PC-3 (cell line): ENCODE data around the gene SYT15. TPM values are rescaled to one million over a fixed set of nuclear protein-coding genes. Genes with fewer than 3 reads are reported as not detected.

Source experiments
- ATAC-seq: fragments of 200-7000 bp; cut with Tn5 transposase; 2 replicates; pipeline ENCODE4 v1.9.1; 2020; ENCODE audit warnings: mild to moderate bottlenecking, moderate library complexity
- BruUV-seq: library from RNA; stranded (reverse); fragments of 400-500 nt; replicated peaks from 2 replicates; lab custom pipeline; 2021; lab: Mats Ljungman, UMichigan
- CTCF ChIA-PET: fragments of 300-600 bp; sonication (Branson Sonifier 250); formaldehyde crosslinking; loops from one replicate; lab custom pipeline; 2022; ENCODE audit warnings: antibody characterized with exemption; lab: Charles Lee
- POLR2A ChIA-PET: fragments of 300-600 bp; sonication (Branson Sonifier 250); formaldehyde crosslinking; loops from one replicate; lab custom pipeline; 2022; ENCODE audit warnings: antibody characterized with exemption; ENCODE audit not compliant: unreplicated experiment; lab: Charles Lee
- DNase-seq: peaks from one replicate; pipeline ENCODE4 v3.0.0-alpha.2; 2015
- H2AFZ ChIP-seq: fragments of 300-600 bp; sonication (generic); 2 replicates; pipeline ENCODE4 v1.6.0; 2016; ENCODE audit warnings: antibody characterized with exemption, low read length
- H3F3A ChIP-seq: fragments of 300-600 bp; sonication (generic); one replicate; pipeline ENCODE4 v1.6.0; 2017; ENCODE audit warnings: antibody characterized with exemption, low read length, control low read depth, mild to moderate bottlenecking; ENCODE audit not compliant: unreplicated experiment
- H3K27ac ChIP-seq: fragments of 300-600 bp; sonication (generic); 2 replicates; pipeline ENCODE4 v1.5.1; 2016; ENCODE audit warnings: mild to moderate bottlenecking, low read length
- H3K27me3 ChIP-seq: fragments of 300-600 bp; sonication (generic); 2 replicates; pipeline ENCODE4 v1.6.1; 2016; ENCODE audit warnings: low read length, mixed read lengths
- H3K36me3 ChIP-seq: fragments of 300-600 bp; sonication (generic); 2 replicates; pipeline ENCODE4 v1.6.1; 2016; ENCODE audit warnings: low read depth, mixed run types, low read length, mixed read lengths
- H3K4me1 ChIP-seq: fragments of 300-600 bp; sonication (generic); 2 replicates; pipeline ENCODE4 v1.5.1; 2016; ENCODE audit warnings: low read length; ENCODE audit not compliant: insufficient read depth
- H3K4me2 ChIP-seq: fragments of 300-600 bp; sonication (generic); 2 replicates; pipeline ENCODE4 v1.6.0; 2016; ENCODE audit warnings: low read length
- H3K4me3 ChIP-seq: fragments of 300-600 bp; sonication (generic); 2 replicates; pipeline ENCODE4 v1.5.1; 2016; ENCODE audit warnings: mild to moderate bottlenecking, low read length, mixed read lengths
- H3K79me2 ChIP-seq: fragments of 300-600 bp; sonication (generic); 2 replicates; pipeline ENCODE4 v1.6.1; 2017; ENCODE audit warnings: low read length, mixed read lengths
- H3K9ac ChIP-seq: fragments of 300-600 bp; sonication (generic); 2 replicates; pipeline ENCODE4 v1.6.0; 2016; ENCODE audit warnings: mild to moderate bottlenecking, low read length
- H3K9me2 ChIP-seq: fragments of 300-600 bp; sonication (generic); replicated peaks from 2 replicates; pipeline ENCODE4 v1.6.1; 2016; ENCODE audit warnings: mixed run types, low read length, mixed read lengths
- H3K9me3 ChIP-seq: fragments of 300-600 bp; sonication (generic); 2 replicates; pipeline ENCODE4 v1.6.1; 2016; ENCODE audit warnings: low read length, mixed read lengths
- H4K20me1 ChIP-seq: fragments of 300-600 bp; sonication (generic); 2 replicates; pipeline ENCODE4 v1.6.1; 2016; ENCODE audit warnings: low read length, mixed read lengths
- CTCF ChIP-seq: fragments of 300-600 bp; sonication (generic); conservative IDR thresholded peaks from 2 replicates; pipeline ENCODE4 v1.5.1; 2017; ENCODE audit warnings: antibody characterized with exemption, low read depth, mild to moderate bottlenecking, low read length
- EZH2 ChIP-seq: fragments of 300-600 bp; sonication (generic); IDR thresholded peaks from one replicate; pipeline ENCODE4 v1.6.1; 2017; ENCODE audit warnings: antibody characterized with exemption, mild to moderate bottlenecking, low read length; ENCODE audit not compliant: unreplicated experiment
- EZH2phosphoT487 ChIP-seq: fragments of 300-600 bp; sonication (generic); IDR thresholded peaks from 2 replicates; pipeline ENCODE4 v1.6.1; 2018; ENCODE audit warnings: mild to moderate bottlenecking, antibody characterized with exemption, low read length, borderline replicate concordance
- intact Hi-C: fragments of 100-400 bp; cut with micrococcal nuclease; formaldehyde crosslinking; loops from 2 replicates; pipeline ENCODE4 v1.9.0; 2023
- total RNA-seq: library from RNA; depleted of rRNA; stranded (reverse); fragments of >200 nt; gene quantifications from 2 replicates; pipeline ENCODE4 v1.2.3, GENCODE V29; 2014

Gene SYT15
- total RNA-seq, 1 experiment from 2014 or later, result not detected

GRCh38 chr10:46557319-46558121 is 21.4 kb upstream of the SYT15 start:
- intact Hi-C loops, result no loop called here
- Histone ChIP-seq H3K4me3 (no peak overlapping the region), H3K36me3 (no peaks in the 10 kb centered on the region), H4K20me1 (no peaks in the 10 kb centered on the region), H3K27me3 (no peaks in the 10 kb centered on the region), H3K4me1 (no peaks in the 10 kb centered on the region; the same call in 1 of the 2 replicates), H2AFZ (no peak overlapping the region), H3F3A (no peaks in the 10 kb centered on the region), H3K79me2 (no peaks in the 10 kb centered on the region), H3K9me2 (no peaks in the 10 kb centered on the region), H3K27ac (no peak overlapping the region), H3K9ac (no peak overlapping the region), H3K9me3 (no peaks in the 10 kb centered on the region), H3K4me2 (no peak overlapping the region)
- no peak for TF ChIP-seq CTCF
- no peak for TF ChIP-seq EZH2
- TF ChIP-seq EZH2phosphoT487, result no peak
- ChIA-PET CTCF (no interaction called here), POLR2A (no interaction called here)
- DNase-seq, result no peak
- ATAC-seq, result no peak
- no TSS peak for BruUV-seq

- Histone ChIP-seq H4K20me1 (no peaks in the 10 kb centered on the region), H3K9me3 (no peaks in the 10 kb centered on the region), H3K9ac (no peak overlapping the region), H2AFZ (no peak overlapping the region), H3K27me3 (no peaks in the 10 kb centered on the region), H3F3A (no peaks in the 10 kb centered on the region), H3K27ac (no peak overlapping the region), H3K9me2 (no peaks in the 10 kb centered on the region), H3K36me3 (no peaks in the 10 kb centered on the region), H3K79me2 (no peaks in the 10 kb centered on the region), H3K4me3 (no peak overlapping the region), H3K4me1 (no peaks in the 10 kb centered on the region; the same call in 1 of the 2 replicates), H3K4me2 (no peak overlapping the region)
- ChIA-PET POLR2A (no interaction called here), CTCF (no interaction called here)
- no TSS peak for BruUV-seq
- no peak for TF ChIP-seq EZH2
- TF ChIP-seq CTCF, result no peak
- DNase-seq (no peak), ATAC-seq (no peak)
- intact Hi-C loops, result no loop called here
These were observed 20.9 kb upstream of the SYT15 start for GRCh38 chr10:46558122-46558391.

DNA sequence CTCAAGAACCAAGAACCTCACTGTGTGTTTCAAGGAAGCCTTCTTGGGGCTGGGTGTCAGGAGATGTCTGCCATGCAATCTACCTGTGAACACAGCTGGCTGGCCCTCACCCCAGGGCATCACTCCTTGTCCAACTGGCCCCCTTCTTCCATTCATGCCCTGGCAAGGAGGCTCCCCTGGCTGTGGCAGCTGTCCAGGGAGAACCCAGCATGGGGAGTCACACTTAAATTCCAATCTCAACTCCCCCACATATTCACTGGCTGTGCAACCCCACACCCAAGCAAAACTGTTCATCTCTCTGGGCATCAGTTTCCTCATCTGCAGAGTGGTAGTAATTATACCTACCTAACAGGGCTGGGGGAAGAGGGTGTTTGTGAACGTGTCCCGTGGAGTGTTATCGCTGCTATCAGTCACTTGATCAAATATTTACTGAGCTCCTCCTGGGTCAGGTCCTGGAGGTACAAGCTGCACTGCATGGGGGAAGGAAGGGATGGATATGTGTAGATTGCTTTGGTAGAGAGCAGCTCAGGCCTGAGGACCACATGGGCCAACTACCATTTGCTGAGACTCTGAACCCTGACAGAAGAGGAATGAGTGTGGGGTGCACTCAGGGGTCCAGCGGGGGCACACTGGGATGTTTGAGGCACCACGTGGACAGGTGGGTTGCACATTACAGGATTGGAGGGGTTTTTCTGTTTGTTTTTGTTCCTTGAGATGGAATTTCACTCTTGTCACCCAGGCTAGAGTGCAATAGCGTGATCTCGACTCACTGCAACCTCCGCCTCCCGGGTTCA is 20.3 kb upstream of the SYT15 start:
- no peaks in the 10 kb centered on the region; the same call in 1 of the 2 replicates for H3K4me1 ChIP-seq
- H3K4me2 ChIP-seq, result no peak overlapping the region
- no TSS peak for BruUV-seq
- no peak overlapping the region for H2AFZ ChIP-seq
- no peak overlapping the region for H3K27ac ChIP-seq
- H3K4me3 ChIP-seq, result no peak overlapping the region
- H3K9me2 ChIP-seq, result no peaks in the 10 kb centered on the region
- H4K20me1 ChIP-seq, result no peaks in the 10 kb centered on the region
- intact Hi-C loops, result no loop called here
- no peaks in the 10 kb centered on the region for H3K36me3 ChIP-seq
- H3K79me2 ChIP-seq, result no peaks in the 10 kb centered on the region
- H3K9ac ChIP-seq, result no peak overlapping the region
- no peak for DNase-seq
- H3K27me3 ChIP-seq, result no peaks in the 10 kb centered on the region
- CTCF ChIA-PET, result no interaction called here
- POLR2A ChIA-PET, result no interaction called here
- H3F3A ChIP-seq, result no peaks in the 10 kb centered on the region
- no peaks in the 10 kb centered on the region for H3K9me3 ChIP-seq
- no peak for ATAC-seq
- no peak for TF ChIP-seq EZH2
- TF ChIP-seq EZH2phosphoT487, result no peak
- no peak for TF ChIP-seq CTCF
